HG02943 (cell line): ENCODE measurements around the gene GFPT1.
"Not testable (repeated sequence)": the region's sequence is repeated elsewhere in the genome, so short reads cannot be mapped to it uniquely, and the experiment has no call there.

Experiments used
- ATAC-seq: cut with Tn5 transposase; IDR thresholded peaks from one replicate; pipeline ENCODE4 v1.9.1; 2021; ENCODE audit warnings: mild to moderate bottlenecking, low read depth, moderate library complexity; ENCODE audit not compliant: unreplicated experiment

The GFPT1 gene

GRCh38 chr2:69386789-69387734 is at the start of gene GFPT1:
Gene GFPT1 (minus strand): TSS chr2:69387227. CDS start chr2:69387071, 156 bp downstream.
- peak; percentile 78 for ATAC-seq

- peak; percentile 5 for ATAC-seq
These were observed 49.5 kb upstream of the GFPT1 start for GRCh38 chr2:69436596-69436937.

GRCh38 chr2:69434753-69435152 is 47.7 kb upstream of the GFPT1 start:
- no peak for ATAC-seq

- ATAC-seq, result no peak
These were observed 42.6 kb upstream of the GFPT1 start for GRCh38 chr2:69429491-69430183.

- ATAC-seq, result no peak
These were observed 42.0 kb upstream of the GFPT1 start for GRCh38 chr2:69428981-69429380.

GRCh38 chr2:69424419-69424818 is 37.4 kb upstream of the GFPT1 start:
- no peak for ATAC-seq

GRCh38 chr2:69422198-69422597 is 35.2 kb upstream of the GFPT1 start:
- ATAC-seq, result no peak

GRCh38 chr2:69419111-69419510 is 32.1 kb upstream of the GFPT1 start:
- ATAC-seq, result not testable (repeated sequence)

- no peak for ATAC-seq
These were observed 29.1 kb upstream of the GFPT1 start for GRCh38 chr2:69416147-69416546.

GRCh38 chr2:69411120-69411519 is 24.1 kb upstream of the GFPT1 start:
- no peak for ATAC-seq

GRCh38 chr2:69405306-69405705 is 18.3 kb upstream of the GFPT1 start:
- no peak for ATAC-seq

- ATAC-seq, result no peak
These were observed 13.1 kb upstream of the GFPT1 start for GRCh38 chr2:69400121-69400520.

- no peak for ATAC-seq
These were observed 10.2 kb upstream of the GFPT1 start for GRCh38 chr2:69397234-69397633.

GRCh38 chr2:69395866-69396265 is 8.8 kb upstream of the GFPT1 start:
- no peak for ATAC-seq

GRCh38 chr2:69393963-69394362 is 6.9 kb upstream of the GFPT1 start:
- no peak for ATAC-seq

- ATAC-seq, result no peak
These were observed 3.4 kb upstream of the GFPT1 start for GRCh38 chr2:69390471-69390870.

- ATAC-seq, result no peak
These were observed 3.0 kb upstream of the GFPT1 start for GRCh38 chr2:69390001-69390400.

GRCh38 chr2:69389271-69389670 is 2.2 kb upstream of the GFPT1 start:
- ATAC-seq, result no peak

- no peak for ATAC-seq
These were observed 899 bp upstream of the GFPT1 start for GRCh38 chr2:69387770-69388481.

- ATAC-seq, result peak; percentile 28
These were observed 667 bp downstream of the GFPT1 start for GRCh38 chr2:69386360-69386759.
